A549 (cell line): Measurements from ENCODE around the gene MVP. TPM values are rescaled to one million over a fixed set of nuclear protein-coding genes. Genes with fewer than 3 reads are reported as not detected.

Experiments used
- ATAC-seq, 2 experiments: fragments of 200-7000 bp in 1 of 2; fragments of >200 bp in 1 of 2; cut with Nextera tagmentation in 1 of 2; cut with Tn5 transposase in 1 of 2; 3 replicates each; pipeline versions ENCODE4 v1.8.0 to v1.9.1; 2018 to 2020; ENCODE audit warnings: mild to moderate bottlenecking in 1 of 2, moderate library complexity in 1 of 2
- CTCF ChIA-PET: fragments of 300-600 bp; sonication (Branson Sonifier 250); formaldehyde crosslinking; extraction: SDS; loops from one replicate; lab custom pipeline; 2021; ENCODE audit warnings: antibody characterized with exemption, inconsistent platforms; lab: Yijun Ruan, JAX
- POLR2A ChIA-PET: fragments of 350-600 bp; formaldehyde crosslinking; extraction: SDS; loops from one replicate; lab custom pipeline; 2021; ENCODE audit warnings: antibody characterized with exemption, inconsistent platforms; lab: Yijun Ruan, JAX
- DNase-seq, 2 experiments: peaks; one replicate each; pipeline versions ENCODE4 v3.0.0 to v3.0.0-alpha.2; 2011 to 2016; ENCODE audit warnings: low read depth in 1 of 2, low spot score in 1 of 2
- FAIRE-seq: peaks from 2 replicates; lab custom pipeline; 2011; peaks lifted over from hg19 to GRCh38; lab: Jason Lieb, UNC
- H3K27ac ChIP-seq, 2 experiments: fragments of >200 bp; sonication (Bioruptor Twin); formaldehyde crosslinking; 3 replicates each; pipeline ENCODE4 v1.5.1; 2016 to 2017
- H3K4me1 ChIP-seq: fragments of >200 bp; sonication (Bioruptor Twin); formaldehyde crosslinking; 3 replicates; pipeline ENCODE4 v1.6.1; 2016
- H3K4me2 ChIP-seq: fragments of >200 bp; sonication (Bioruptor Twin); formaldehyde crosslinking; 3 replicates; pipeline ENCODE4 v1.6.1; 2016
- H3K4me3 ChIP-seq: fragments of >200 bp; sonication (Bioruptor Twin); formaldehyde crosslinking; 3 replicates; pipeline ENCODE4 v1.5.1; 2016
- H3K9me3 ChIP-seq: fragments of >200 bp; sonication (Bioruptor Twin); formaldehyde crosslinking; 3 replicates; pipeline ENCODE4 v1.6.1; 2016
- BHLHE40 ChIP-seq: IDR thresholded peaks from 2 replicates; pipeline ENCODE4 v1.6.1; 2012; ENCODE audit warnings: low read depth, low read length, inconsistent platforms
- CBX2 ChIP-seq: fragments of 200-600 bp; sonication (generic); IDR thresholded peaks from 2 replicates; pipeline ENCODE4 v1.6.1; 2016; ENCODE audit warnings: low read depth, mild to moderate bottlenecking, borderline replicate concordance
- EHMT2 ChIP-seq: fragments of 200-600 bp; sonication (generic); IDR thresholded peaks from 2 replicates; pipeline ENCODE4 v1.6.1; 2016; ENCODE audit warnings: antibody characterized with exemption, low read depth, mild to moderate bottlenecking, moderate library complexity
- FOSB ChIP-seq: fragments of 250-450 bp; sonication (Bioruptor Pico); IDR thresholded peaks from 2 replicates; pipeline ENCODE4 v1.5.0; 2020; ENCODE audit warnings: mild to moderate bottlenecking, moderate library complexity
- GATA3 ChIP-seq: IDR thresholded peaks from 2 replicates; pipeline ENCODE4 v1.6.1; 2012; ENCODE audit warnings: borderline replicate concordance
- HEYL ChIP-seq: fragments of 250-450 bp; sonication (Bioruptor Pico); IDR thresholded peaks from 2 replicates; pipeline ENCODE4 v1.8.0; 2021; ENCODE audit warnings: mild to moderate bottlenecking, moderate library complexity
- HMGXB4 ChIP-seq: fragments of 250-450 bp; sonication (Bioruptor Pico); IDR thresholded peaks from 2 replicates; pipeline ENCODE4 v1.5.0; 2021; ENCODE audit warnings: mild to moderate bottlenecking, moderate library complexity, borderline replicate concordance
- HOXA7 ChIP-seq: fragments of 250-450 bp; sonication (Bioruptor Pico); IDR thresholded peaks from 2 replicates; pipeline ENCODE4 v1.5.0; 2020; ENCODE audit warnings: mild to moderate bottlenecking, moderate library complexity
- JUNB ChIP-seq: fragments of >200 bp; sonication (Bioruptor Twin); formaldehyde crosslinking; IDR thresholded peaks from 2 replicates; pipeline ENCODE4 v1.6.1; 2016
- KDM1A ChIP-seq: fragments of 200-600 bp; sonication (generic); IDR thresholded peaks from 2 replicates; pipeline ENCODE4 v1.6.1; 2016; ENCODE audit warnings: low read depth, mild to moderate bottlenecking
- MAFK ChIP-seq: fragments of 450-650 bp; IDR thresholded peaks from 2 replicates; pipeline ENCODE4 v1.6.1; 2014; ENCODE audit not compliant: partially characterized antibody
- MAZ ChIP-seq: fragments of 150-350 bp; IDR thresholded peaks from 2 replicates; pipeline ENCODE4 v1.6.1; 2014; ENCODE audit warnings: antibody characterized with exemption, low read depth, low read length, borderline replicate concordance
- MYC ChIP-seq: IDR thresholded peaks from 2 replicates; pipeline ENCODE4 v1.6.1; 2012; ENCODE audit warnings: mild to moderate bottlenecking, inconsistent platforms, low read length, improper control_type of control experiment, borderline replicate concordance
- NPAS2 ChIP-seq: fragments of 250-450 bp; sonication (Bioruptor Pico); IDR thresholded peaks from 2 replicates; pipeline ENCODE4 v1.8.0; 2022; ENCODE audit warnings: mild to moderate bottlenecking, moderate library complexity, borderline replicate concordance
- PHF8 ChIP-seq: fragments of 200-600 bp; sonication (generic); IDR thresholded peaks from 2 replicates; pipeline ENCODE4 v1.6.1; 2016; ENCODE audit warnings: low read depth, mild to moderate bottlenecking, antibody characterized with exemption, moderate library complexity, borderline replicate concordance
- POLR2A ChIP-seq: IDR thresholded peaks from 2 replicates; pipeline ENCODE4 v1.6.1; 2012; ENCODE audit warnings: mild to moderate bottlenecking, low read length
- RARB ChIP-seq: fragments of 250-450 bp; sonication (Bioruptor Pico); IDR thresholded peaks from 2 replicates; pipeline ENCODE4 v1.8.0; 2021; ENCODE audit warnings: mild to moderate bottlenecking, moderate library complexity
- RNF2 ChIP-seq: fragments of 200-600 bp; sonication (generic); IDR thresholded peaks from 2 replicates; pipeline ENCODE4 v1.6.1; 2016; ENCODE audit warnings: low read depth, mild to moderate bottlenecking, antibody characterized with exemption, moderate library complexity, borderline replicate concordance
- TFCP2L1 ChIP-seq: fragments of 250-450 bp; sonication (Bioruptor Pico); IDR thresholded peaks from 2 replicates; pipeline ENCODE4 v1.5.0; 2021; ENCODE audit warnings: mild to moderate bottlenecking
- USF2 ChIP-seq: fragments of 450-650 bp; IDR thresholded peaks from 2 replicates; pipeline ENCODE4 v1.6.1; 2014; ENCODE audit warnings: antibody characterized with exemption
- ZC3H11A ChIP-seq: fragments of 450-650 bp; IDR thresholded peaks from 2 replicates; pipeline ENCODE4 v1.6.1; 2014; ENCODE audit warnings: antibody characterized with exemption, mild to moderate bottlenecking
- ZFP36 ChIP-seq: fragments of 450-650 bp; IDR thresholded peaks from 2 replicates; pipeline ENCODE4 v1.6.1; 2014; ENCODE audit warnings: borderline replicate concordance; ENCODE audit not compliant: partially characterized antibody
- WGBS: methylation state at CpG from one replicate; pipeline ENCODE4 v1.1.6; 2017; ENCODE audit errors: missing lambda C conversion rate; 5-methylcytosine and 5-hydroxymethylcytosine counted together
- polyA plus RNA-seq, 4 experiments: library from polyadenylated mRNA; depleted of rRNA in 3 of 4; stranded (reverse); fragments of >200 nt; fragmentation: RNase III in 1 of 4; extraction: RNeasy Plus Mini Kit Qiagen cat#74134 plus additional on column Dnase treatment in 1 of 4; gene quantifications; 2 replicates in 3 of 4; 3 replicates in 1 of 4; pipeline ENCODE4 v1.2.3, GENCODE V29; 2011 to 2017
- TF ChIP-seq, protein P1 (sequence below): IDR thresholded peaks from 2 replicates; pipeline ENCODE4 v1.6.1; 2012
- TF ChIP-seq, protein P2 (sequence below): fragments of 200-600 bp; sonication (generic); IDR thresholded peaks from 2 replicates; pipeline ENCODE4 v1.6.1; 2016; ENCODE audit warnings: antibody characterized with exemption, mild to moderate bottlenecking, moderate library complexity
- TF ChIP-seq, protein P3 (sequence below): IDR thresholded peaks from 2 replicates; pipeline ENCODE4 v1.6.1; 2012; ENCODE audit warnings: low read depth, borderline replicate concordance

Gene MVP
- polyA plus RNA-seq, 2 of the 4 experiments (the other 2 are of a cell fraction), result 73.3 to 106 TPM

- Histone ChIP-seq H3K4me2 (peak overlapping the region; percentile 94), H3K4me1 (peaks cover 44% of the 10 kb centered on the region), H3K9me3 (no peaks in the 10 kb centered on the region)
- ATAC-seq, result no peak
- WGBS, result 86% methylated on average over 14 of the region's 31 CpGs
- CTCF ChIA-PET, result interaction anchor here (1.0 to 24.4 kb wide), 8 partner anchors 10 to 233 kb away, joined by 3 to 568 read pairs (median 9); partner anchors contain the start of genes KIF22, MVP, PAGR1 and TLCD3B
- TF ChIP-seq HOXA7 (CRISPR knock-in tag) (no peak), MAFK (no peak), EHMT2 (no peak), MYC (no peak), JUNB (no peak), ZC3H11A (no peak), PHF8 (no peak), RNF2 (no peak), BHLHE40 (no peak), POLR2A (no peak), CBX2 (no peak), KDM1A (no peak)
- TF ChIP-seq, protein P1, sequence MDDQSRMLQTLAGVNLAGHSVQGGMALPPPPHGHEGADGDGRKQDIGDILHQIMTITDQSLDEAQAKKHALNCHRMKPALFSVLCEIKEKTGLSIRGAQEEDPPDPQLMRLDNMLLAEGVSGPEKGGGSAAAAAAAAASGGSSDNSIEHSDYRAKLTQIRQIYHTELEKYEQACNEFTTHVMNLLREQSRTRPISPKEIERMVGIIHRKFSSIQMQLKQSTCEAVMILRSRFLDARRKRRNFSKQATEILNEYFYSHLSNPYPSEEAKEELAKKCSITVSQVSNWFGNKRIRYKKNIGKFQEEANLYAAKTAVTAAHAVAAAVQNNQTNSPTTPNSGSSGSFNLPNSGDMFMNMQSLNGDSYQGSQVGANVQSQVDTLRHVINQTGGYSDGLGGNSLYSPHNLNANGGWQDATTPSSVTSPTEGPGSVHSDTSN, result no peak
- TF ChIP-seq, all 56 proteins: peak for 0
- H3K4me3 ChIP-seq, result no peak overlapping the region; the same call in 2 of the 3 replicates
- POLR2A ChIA-PET, result interaction anchor here (3.7 kb wide), 1 partner anchor 19 kb away, joined by 25 read pairs; the partner anchor contains the start of gene KIF22
- H3K27ac ChIP-seq, result peak overlapping the region in 1 of 2 experiments; percentile 98; a peak in 2 of 6 replicates
- FAIRE-seq (no peak), DNase-seq (no peak)
These were observed 11.1 kb upstream of the MVP start for GRCh38 chr16:29809031-29809747.

GRCh38 chr16:29809850-29810698 is 10.2 kb upstream of the MVP start:
- POLR2A ChIA-PET, result interaction anchor here (0.6 kb wide), 1 partner anchor 106 kb away, joined by 3 read pairs; no protein-coding TSS in a partner anchor
- H3K4me2 ChIP-seq, result peak overlapping the region; percentile 94
- no peak overlapping the region for H3K4me3 ChIP-seq
- H3K4me1 ChIP-seq, result peaks cover 44% of the 10 kb centered on the region
- peak overlapping the region in 1 of 2 experiments; percentile 98; a peak in 3 of 6 replicates for H3K27ac ChIP-seq
- ATAC-seq (no peak), DNase-seq (no peak), FAIRE-seq (no peak)
- no peaks in the 10 kb centered on the region for H3K9me3 ChIP-seq
- 70% methylated on average over 22 of the region's 23 CpGs for WGBS
- CTCF ChIA-PET, result interaction anchor here (1.0 to 24.4 kb wide), 3 partner anchors 9 to 35 kb away, joined by 3 to 568 read pairs (median 3); partner anchors contain the start of gene MVP
- TF ChIP-seq HMGXB4 (CRISPR knock-in tag), result no peak
- no peak for TF ChIP-seq FOSB (CRISPR knock-in tag)
- TF ChIP-seq ZFP36, result no peak
- no peak for TF ChIP-seq TFCP2L1 (CRISPR knock-in tag)
- no peak for TF ChIP-seq HEYL (CRISPR knock-in tag)
- TF ChIP-seq, protein P2, sequence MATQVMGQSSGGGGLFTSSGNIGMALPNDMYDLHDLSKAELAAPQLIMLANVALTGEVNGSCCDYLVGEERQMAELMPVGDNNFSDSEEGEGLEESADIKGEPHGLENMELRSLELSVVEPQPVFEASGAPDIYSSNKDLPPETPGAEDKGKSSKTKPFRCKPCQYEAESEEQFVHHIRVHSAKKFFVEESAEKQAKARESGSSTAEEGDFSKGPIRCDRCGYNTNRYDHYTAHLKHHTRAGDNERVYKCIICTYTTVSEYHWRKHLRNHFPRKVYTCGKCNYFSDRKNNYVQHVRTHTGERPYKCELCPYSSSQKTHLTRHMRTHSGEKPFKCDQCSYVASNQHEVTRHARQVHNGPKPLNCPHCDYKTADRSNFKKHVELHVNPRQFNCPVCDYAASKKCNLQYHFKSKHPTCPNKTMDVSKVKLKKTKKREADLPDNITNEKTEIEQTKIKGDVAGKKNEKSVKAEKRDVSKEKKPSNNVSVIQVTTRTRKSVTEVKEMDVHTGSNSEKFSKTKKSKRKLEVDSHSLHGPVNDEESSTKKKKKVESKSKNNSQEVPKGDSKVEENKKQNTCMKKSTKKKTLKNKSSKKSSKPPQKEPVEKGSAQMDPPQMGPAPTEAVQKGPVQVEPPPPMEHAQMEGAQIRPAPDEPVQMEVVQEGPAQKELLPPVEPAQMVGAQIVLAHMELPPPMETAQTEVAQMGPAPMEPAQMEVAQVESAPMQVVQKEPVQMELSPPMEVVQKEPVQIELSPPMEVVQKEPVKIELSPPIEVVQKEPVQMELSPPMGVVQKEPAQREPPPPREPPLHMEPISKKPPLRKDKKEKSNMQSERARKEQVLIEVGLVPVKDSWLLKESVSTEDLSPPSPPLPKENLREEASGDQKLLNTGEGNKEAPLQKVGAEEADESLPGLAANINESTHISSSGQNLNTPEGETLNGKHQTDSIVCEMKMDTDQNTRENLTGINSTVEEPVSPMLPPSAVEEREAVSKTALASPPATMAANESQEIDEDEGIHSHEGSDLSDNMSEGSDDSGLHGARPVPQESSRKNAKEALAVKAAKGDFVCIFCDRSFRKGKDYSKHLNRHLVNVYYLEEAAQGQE, result no peak
- no peak for TF ChIP-seq USF2
- TF ChIP-seq GATA3, result no peak
- no peak for TF ChIP-seq RARB (CRISPR knock-in tag)
- TF ChIP-seq, protein P1, result no peak
- TF ChIP-seq, protein P3, sequence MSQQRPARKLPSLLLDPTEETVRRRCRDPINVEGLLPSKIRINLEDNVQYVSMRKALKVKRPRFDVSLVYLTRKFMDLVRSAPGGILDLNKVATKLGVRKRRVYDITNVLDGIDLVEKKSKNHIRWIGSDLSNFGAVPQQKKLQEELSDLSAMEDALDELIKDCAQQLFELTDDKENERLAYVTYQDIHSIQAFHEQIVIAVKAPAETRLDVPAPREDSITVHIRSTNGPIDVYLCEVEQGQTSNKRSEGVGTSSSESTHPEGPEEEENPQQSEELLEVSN, result no peak
- TF ChIP-seq EHMT2, result no peak
- no peak for TF ChIP-seq NPAS2 (CRISPR knock-in tag)
- no peak for TF ChIP-seq MAZ
